ENCODE data around the gene VN1R5.
A peak's percentile ranks its signal among the peaks of the same experiment; 100 is the strongest.
"Not testable (repeated sequence)": the region's sequence is repeated elsewhere in the genome, so short reads cannot be mapped to it uniquely, and the experiment has no call there.

The VN1R5 gene

DNA sequence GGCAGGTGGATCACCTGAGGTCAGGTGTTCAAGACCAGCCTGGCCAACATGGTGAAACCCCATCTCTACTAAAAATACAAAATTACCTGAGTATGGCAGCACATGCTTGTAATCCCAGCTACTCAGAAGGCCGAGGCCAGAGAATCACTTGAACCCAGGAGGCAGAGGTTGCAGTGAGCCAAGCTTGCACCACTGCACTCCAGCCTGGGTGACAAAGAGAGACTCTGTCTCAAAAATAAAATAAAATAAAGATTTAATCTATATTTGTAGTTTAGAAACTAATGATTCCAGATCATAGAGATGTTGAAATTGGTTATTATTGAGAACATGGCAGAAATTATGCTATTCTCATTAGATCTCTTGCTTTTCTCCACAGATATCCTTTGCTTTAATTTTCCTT lies at the start of gene VN1R5:
VN1R5 (plus strand) TSS at position 301 of the 400 bp plus-strand sequence.
- DNase-seq (ENCODE audit: low spot score), result not testable (repeated sequence)

DNA sequence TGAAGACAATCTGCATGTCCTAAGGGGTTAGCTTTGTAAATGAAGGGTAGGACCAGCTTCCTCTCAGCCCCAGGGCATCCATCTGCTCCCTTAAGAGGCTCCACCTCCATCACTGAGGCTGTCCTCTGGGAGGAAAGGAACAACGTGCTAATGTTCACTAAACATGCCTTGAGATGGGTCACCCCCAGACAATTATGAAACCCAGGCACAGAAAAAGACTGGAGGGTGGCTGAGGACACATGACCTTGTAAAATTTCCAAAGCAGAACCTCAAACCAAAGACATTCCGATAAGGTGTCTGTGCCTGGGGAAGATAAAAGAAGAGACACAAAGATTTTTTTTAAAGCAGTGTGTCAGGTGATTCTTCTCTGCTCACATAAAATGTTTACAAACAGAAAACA lies 46.5 kb upstream of the VN1R5 start:
- DNase-seq (ENCODE audit: low spot score), result peak; percentile 40

DNA sequence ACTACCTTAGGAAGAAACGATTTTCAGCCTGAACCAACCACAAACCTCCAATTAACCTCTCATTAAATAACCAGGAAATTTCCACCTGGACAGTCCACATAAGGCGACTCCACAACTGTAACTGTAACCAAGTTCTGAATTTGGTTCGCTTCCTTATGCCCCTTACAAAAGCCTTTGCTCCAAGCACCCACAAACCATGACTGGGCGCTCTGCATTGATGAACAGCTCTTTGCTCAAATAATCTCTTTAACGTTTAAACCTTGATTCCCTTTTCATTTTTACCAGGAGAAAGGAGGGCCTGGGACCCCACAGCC lies 45.9 kb upstream of the VN1R5 start:
- peak; percentile 41 for DNase-seq (ENCODE audit: low spot score)

DNA sequence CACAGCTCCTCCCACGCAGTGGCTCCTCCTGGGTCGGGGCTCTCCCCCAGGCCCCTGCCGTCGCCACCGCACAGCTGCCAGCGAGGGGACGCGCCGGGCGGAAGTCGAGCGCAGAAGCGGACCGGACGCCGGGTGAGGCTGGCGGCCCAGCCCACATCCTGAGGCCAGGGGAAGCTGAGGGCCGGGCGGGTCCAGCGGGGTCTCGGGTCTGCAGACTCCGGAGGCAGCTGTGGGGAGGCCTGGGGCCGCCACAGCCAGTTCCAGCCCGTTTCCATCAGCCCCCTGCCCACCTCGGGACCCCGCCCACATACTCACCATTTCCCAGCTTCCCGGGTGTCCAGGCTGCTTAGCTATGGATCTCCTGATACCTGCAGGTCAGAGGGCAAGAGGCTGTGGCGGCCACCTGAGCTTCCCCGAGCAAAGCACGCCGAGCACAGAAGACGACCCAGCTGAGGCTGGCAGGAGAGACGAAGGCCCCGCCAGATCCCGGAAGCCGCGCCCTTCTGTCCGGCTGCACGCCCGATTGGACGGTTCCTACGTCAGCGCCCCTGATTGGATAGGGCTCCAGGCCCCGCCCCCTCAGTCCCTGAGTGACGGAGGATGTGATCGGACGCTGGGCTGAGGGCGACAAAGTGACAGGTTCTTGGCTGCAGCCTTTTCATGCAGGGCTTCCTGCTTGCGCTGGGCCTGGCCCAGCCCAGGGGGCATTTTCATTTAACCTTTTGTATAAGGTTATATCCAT lies 45.3 kb upstream of the VN1R5 start:
- peak; percentile 95 for DNase-seq (ENCODE audit: low spot score)

DNA sequence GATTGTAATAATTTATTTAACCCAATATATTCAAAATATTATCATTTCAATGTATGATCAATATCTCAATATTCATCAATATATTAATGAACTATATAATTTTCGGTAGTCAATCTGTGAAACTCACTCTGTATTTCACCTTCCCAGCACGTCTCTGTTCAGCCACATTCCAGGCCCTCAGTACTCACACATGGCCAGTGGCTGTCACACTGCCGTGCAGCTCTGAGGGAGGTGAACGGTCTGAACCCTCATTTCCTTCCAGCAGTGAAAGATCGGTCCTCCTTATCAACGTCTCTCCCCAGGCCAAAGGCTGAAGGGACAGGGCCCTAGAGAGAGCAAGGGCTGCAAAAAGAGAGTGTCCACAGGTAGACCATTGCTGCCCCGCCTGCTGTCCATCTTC lies 44.5 kb upstream of the VN1R5 start:
- DNase-seq (ENCODE audit: low spot score), result no peak

DNA sequence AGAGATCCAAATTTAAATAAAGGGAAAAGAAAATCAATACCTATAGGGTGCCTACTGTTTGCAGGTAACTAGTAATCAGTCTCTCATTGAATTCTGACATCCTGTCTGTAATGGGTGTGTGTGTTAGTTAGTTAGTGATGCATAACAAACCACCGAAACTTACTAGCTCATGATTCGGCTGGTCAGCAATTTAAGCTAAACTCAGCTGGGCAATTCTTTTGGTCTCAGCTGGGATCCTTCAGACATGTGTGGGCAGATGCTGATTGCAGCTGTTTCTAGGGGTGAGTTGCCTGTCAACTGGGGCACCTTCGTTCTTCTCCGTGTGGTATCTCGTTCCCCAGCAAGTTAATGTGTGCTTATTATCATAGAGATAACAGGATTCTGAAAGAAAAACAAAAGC lies 43.9 kb upstream of the VN1R5 start:
- DNase-seq (ENCODE audit: low spot score), result peak; percentile 6

DNA sequence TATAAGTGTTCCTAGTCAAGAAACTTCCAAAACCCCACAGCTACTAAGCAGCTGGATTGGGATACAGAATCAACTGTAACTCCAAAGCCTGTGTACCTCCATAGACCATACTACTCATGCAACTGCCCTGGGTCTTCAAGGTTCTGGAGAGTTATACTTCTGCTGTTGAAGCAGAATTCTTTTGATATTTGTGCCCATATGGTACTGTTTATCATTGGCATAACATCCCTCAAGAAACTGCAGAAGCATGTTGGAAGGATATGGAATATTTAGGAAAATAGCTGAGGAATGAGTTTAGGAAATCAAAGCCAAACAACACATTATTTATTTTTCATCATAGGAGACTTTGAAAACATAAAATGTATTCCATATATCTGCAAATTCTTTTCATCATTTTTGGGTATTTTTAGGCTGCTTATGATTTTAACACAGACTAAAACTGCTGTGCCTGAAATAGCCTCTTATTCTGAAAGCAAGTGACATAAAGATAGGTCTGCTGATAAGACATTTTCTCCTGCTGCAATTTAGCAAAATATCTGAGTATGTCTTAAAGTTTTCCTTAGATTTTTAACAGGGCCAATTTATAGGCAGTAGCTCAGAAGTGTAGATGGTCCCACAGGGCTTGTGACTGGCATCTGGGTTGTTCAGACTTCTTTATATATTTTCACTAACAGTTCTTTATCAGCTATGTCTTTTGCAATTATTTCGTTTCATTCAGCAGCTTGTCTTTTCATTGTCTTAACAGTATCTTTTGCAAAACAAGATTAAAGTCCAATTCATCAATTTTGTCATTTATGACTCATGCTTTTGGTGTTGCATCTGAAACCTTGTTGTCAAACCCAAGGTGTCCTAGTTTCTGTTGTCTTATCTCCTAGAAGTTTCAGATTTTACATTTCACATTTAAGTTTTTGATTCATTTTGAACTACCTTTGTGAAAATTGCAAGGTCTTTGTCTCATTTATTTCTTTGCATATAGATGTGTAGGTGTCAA lies 43.0 kb upstream of the VN1R5 start:
- no peak for DNase-seq (ENCODE audit: low spot score)

DNA sequence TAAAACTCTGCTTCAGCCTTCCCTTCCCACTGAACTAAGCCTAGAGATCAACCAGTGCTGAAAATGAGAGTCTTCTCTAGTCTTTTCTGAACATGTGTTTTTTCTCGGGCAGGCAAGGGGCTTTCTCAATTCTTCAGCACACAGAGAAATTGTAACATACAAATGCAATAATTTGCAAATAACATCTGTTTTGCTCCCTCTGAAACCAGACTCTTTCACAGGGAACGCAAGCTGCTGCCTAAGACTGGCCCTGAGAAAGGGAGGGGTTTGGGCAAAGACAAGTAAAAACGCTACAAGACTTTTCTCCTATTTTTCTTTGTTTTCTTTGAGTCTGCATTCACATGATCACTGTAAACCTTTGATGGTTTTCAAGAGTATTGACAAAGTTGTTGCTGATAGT lies 39.6 kb upstream of the VN1R5 start:
- no peak for DNase-seq (ENCODE audit: low spot score)

DNA sequence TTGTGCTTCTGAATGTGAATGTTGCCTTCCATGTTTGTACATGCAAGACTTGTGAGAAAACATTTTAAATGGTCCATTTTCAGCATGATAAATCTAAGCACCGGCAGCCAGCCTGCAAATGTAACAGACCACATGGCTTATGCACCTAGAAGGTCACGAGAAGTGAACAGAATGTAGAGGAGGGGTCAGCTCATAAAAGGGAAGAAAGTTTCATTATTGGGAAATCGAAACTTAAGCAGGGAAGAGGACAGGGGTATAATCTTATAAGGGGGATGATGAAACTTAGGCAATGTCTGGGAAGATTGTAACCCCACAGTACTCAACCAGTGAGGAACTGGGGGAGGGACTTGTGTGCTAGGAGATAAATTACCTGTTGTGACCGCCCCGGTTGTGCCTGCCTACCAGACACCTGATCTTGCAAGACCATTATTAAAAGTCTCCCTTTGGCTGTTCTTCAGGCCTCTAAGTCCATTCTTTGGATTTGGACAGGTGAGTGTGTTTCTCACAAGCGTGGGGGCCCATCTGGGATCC lies 37.7 kb upstream of the VN1R5 start:
- no peak for DNase-seq (ENCODE audit: low spot score)

DNA sequence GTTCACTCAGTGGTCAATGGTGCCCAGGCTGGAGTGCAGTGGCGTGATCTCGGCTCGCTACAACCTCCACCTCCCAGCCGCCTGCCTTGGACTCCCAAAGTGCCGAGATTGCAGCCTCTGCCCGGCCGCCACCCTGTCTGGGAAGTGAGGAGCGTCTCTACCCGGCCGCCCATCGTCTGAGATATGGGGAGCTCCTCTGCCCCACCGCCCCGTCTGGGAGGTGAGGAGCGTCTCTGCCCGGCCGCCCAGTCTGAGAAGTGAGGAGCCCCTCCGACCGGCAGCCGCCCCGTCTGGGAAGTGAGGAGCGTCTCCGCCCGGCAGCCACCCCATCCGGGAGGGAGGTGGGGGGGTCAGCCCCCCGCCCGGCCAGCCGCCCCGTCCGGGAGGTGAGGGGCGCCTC lies 35.6 kb upstream of the VN1R5 start:
- DNase-seq (ENCODE audit: low spot score), result not testable (repeated sequence)

DNA sequence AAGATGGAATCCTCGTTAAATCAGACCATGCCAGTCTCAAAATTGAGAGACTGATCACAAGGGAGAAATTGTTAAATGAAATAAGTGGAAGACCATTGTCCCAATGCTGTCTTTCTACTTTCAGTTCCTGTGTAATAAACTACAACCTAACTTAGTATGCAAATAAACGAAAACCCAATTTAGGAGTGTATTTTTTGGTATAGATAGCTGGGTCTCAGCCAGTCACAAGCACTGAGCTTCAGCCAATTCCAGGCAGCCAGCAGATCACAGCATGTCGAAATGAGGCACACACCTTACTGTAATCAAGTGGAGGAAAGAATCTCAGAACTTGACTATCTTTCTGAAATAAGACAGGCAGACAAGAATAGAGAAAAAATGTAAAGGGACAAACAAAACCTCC lies 33.0 kb upstream of the VN1R5 start:
- no peak for DNase-seq (ENCODE audit: low spot score)

DNA sequence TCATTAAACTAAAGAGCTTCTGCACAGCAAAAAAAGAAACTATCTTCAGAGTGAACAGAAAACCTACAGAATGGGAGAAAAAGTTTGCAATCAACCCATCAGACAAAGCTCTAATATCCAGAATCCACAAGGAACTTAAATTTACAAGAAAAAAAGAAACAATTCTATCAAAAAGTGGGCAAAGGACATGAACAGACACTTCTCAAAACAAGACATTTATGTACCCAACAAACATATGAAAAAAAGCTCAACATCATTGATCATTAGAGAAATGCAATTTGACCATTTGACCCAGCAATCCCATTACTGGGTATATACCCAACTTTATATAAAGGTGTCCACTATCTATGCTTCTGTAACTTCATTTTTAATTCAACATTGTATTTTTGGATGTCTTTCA lies 31.1 kb upstream of the VN1R5 start:
- DNase-seq (ENCODE audit: low spot score), result no peak

DNA sequence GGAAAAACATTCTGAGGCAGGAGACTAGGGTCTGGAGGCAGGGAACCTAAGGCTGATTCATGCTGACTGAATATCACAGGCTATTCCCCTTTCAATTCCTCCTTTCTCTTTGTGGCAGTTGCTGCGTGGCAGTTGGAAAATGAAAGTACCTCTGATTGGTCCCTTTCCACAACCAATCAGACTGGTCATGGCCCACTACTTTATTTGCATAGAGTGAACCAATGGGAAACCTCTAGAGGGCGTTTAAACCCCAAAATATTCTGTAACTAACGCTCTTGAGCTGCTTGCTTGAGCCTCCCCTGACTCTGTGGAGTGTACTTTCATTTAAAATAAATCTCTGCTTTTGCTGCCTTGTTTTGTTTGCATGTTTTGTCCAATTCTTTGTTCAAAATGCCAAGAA lies 27.7 kb upstream of the VN1R5 start:
- peak; percentile 14 for DNase-seq (ENCODE audit: low spot score)

DNA sequence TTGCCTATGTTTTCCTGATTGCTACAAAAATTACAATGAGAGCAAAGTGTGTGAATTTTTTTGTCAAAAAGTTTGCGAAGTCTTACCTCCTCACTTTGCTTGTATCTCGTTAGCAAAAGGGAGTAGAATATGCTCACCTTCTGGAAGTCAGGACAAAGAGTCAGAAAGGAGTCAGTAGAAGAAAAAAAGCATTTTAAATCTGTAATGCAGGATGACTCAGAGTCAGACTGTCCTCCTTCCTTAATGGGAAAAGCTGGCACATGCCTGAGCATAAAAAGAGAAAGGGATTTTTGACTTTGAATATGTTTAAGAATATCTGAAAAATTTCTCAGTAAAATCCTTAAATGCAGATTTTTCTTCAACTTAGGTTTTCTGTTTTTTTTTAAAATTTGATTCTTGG lies 14.2 kb upstream of the VN1R5 start:
- peak; percentile 61 for DNase-seq (ENCODE audit: low spot score)

DNA sequence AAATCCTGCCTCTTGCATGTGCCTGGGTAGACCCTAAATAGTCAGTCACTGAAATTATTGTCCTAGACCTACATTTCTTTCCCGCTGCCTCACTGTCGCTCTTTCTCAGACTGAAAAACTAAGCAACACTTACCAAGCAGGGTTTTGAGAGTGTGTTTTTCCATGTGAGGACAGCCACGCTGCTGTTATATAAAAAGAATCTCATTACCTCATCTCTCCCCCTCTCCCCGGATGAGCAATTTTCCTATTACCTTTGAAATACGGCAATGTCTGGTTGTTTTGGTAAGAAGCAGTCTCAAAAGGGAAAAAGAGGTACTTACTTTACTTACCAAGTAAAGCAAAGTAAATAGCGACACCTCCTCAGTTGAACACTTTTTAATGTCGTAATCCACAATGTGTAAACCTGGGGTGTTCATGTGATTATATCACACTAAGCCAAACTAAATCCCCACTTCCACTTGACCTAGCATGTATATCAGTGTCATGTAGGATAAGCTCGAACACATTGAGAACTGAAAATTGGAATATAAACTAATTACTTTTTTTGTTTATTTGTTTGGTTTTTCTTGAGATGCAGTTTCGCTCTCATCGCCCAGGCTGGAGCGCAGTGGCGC lies 12.2 kb upstream of the VN1R5 start:
- DNase-seq (ENCODE audit: low spot score), result no peak

DNA sequence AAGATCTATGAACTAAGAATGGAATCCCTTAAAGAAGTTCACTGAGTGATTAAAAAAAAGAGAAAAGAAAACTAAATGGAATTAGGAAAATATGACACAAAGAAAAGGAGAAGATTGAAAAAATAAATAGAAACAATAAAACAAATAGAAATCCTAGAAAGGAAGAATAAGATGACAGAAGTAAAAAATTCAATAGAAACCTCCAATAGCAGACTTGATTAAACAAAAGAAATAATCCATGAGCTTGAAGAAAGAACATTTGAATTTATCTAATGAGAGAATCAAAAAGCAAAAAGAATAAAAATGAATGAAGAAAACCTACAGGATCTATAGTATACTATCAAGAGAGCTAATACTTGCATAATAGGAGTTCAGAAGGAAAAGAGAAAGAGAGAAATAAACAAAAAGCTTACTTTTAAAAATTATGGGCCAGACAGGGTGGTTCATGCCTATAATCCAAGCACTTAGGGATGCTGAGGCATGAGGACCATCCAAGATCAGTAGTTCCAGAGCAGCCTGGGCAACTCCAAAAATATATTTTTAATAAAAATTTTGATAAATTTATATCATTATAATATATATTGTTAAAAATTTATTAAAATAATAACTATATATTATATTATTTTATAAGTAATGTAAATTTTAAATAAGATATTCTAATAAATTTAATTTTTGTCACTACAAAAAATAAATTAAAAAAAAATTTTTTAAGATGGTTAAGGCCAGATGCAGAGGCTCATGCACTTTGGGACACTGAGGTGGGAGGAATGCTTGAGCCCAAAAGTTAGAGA lies 9.4 kb upstream of the VN1R5 start:
- DNase-seq (ENCODE audit: low spot score), result no peak

DNA sequence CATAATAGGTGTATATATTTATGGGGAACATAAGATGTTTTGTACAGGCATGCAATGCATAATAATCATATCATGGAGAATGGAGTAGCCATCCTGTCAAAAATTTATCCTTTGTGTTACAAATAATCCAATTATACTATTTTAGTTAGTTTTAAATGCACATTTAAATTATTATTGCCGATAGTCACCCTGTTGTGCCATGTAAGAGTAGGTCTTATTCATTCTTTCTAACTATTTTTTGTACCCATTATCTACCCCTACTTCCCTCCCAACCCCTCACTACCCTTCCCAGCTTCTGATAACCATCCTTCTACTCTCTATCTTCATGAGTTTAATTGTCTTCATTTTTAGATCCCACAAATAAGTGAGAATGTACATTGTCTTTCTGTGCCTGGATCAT lies 8.3 kb upstream of the VN1R5 start:
- no peak for DNase-seq (ENCODE audit: low spot score)

DNA sequence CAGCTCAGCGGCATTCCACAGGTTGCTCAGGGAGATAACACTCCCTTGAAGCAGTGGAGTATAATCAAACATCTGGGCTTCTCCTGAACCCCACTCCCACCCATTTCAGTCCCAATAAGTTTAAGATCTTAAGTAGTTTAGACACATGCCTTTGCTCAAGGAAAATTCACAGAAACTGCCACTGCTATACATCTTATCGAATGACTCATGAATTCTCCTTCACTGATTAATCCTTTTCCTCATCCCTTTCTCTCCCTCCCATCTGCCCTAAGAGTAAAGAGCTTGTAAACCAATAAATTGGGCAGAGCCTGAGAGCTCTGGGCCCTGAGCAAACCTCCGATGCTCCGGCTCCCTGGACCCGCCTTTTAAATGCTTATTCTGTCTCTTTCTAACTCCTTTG lies 10.2 kb downstream of the VN1R5 start:
- no peak for DNase-seq (ENCODE audit: low spot score)

DNA sequence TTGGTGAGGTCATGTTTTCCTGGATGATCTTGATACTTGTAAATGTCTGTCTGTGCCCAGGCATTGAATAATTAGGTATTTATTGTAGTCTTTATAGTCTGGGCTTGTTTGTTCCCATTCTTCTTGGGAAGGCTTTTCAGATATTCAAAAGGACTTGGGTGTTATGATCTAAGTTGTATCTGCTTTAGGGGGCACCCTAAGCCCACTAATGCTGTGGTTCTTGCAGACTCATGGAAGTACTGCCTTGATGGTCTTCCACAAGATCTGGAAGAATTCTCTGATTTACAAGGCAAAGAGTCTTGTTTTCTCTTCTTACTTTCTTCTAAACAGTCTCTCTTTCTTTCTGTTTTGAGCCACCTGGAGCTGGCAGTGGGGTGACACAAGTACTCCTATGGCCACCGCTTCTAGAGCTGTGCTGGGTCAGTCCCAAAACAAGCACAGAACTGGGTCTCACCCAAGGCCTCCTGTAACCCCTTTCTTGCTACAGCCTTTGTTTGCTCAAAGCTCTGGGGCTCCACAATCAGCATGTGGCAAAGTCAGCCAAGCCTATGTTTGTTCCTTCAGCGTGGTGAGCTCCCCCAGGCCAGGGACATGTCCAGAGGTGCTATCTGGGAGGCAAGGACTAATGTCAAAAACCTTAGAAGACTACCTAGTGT lies 12.6 kb downstream of the VN1R5 start:
- no peak for DNase-seq (ENCODE audit: low spot score)

DNA sequence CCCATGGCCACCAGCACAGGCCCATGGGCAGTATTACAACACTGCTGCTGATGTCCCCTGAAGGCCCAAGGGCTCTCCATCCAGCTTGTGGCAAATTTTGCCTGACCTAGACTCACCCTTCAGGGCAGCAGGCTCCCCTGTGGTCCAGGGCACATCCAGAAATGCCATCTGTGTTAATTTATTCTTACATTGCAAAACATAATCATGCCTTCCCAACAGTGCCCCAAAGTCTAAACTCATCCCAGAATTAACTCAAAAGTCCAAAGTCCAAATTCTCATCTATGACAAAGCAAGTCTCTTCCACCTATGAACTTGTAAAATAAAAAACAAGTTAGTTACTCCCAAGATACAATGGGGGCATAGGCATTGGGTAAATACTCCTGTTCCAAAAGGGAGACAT lies 13.3 kb downstream of the VN1R5 start:
- no peak for DNase-seq (ENCODE audit: low spot score)

DNA sequence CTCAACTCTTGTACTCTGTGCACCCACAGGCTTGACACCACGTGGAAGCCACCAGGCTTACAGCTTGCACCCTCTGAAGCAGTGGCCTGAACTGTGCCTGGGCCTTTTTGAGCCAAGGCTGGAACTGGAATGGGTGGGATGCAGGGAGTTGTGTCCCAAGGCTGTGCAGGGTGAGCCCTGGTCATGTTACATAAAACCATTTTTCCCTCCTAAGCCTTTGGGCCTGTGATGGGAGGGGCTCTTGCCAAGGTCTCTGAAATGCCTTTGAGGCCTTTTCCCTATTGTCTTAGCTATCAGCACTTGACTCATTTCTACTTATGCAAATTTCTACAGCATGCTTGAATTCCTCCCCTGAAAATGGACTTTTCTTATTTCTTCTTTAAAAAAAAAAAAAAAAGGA lies 14.1 kb downstream of the VN1R5 start:
- DNase-seq (ENCODE audit: low spot score), result no peak

Measured in RKO (cell line).